Subcutaneous preadipocyte (primary cell): ENCODE measurements around the gene MAU2. TPM values are rescaled to one million over a fixed set of nuclear protein-coding genes. Genes with fewer than 3 reads are reported as not detected.

Experiments used
- total RNA-seq: library from RNA; depleted of rRNA; stranded (reverse); fragments of >200 nt; gene quantifications from 2 replicates; pipeline ENCODE4 v1.2.3, GENCODE V29; 2012

MAU2 gene, protein sequence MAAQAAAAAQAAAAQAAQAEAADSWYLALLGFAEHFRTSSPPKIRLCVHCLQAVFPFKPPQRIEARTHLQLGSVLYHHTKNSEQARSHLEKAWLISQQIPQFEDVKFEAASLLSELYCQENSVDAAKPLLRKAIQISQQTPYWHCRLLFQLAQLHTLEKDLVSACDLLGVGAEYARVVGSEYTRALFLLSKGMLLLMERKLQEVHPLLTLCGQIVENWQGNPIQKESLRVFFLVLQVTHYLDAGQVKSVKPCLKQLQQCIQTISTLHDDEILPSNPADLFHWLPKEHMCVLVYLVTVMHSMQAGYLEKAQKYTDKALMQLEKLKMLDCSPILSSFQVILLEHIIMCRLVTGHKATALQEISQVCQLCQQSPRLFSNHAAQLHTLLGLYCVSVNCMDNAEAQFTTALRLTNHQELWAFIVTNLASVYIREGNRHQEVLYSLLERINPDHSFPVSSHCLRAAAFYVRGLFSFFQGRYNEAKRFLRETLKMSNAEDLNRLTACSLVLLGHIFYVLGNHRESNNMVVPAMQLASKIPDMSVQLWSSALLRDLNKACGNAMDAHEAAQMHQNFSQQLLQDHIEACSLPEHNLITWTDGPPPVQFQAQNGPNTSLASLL
- 33.8 and 39.1 TPM in 2 replicates for total RNA-seq

DNA sequence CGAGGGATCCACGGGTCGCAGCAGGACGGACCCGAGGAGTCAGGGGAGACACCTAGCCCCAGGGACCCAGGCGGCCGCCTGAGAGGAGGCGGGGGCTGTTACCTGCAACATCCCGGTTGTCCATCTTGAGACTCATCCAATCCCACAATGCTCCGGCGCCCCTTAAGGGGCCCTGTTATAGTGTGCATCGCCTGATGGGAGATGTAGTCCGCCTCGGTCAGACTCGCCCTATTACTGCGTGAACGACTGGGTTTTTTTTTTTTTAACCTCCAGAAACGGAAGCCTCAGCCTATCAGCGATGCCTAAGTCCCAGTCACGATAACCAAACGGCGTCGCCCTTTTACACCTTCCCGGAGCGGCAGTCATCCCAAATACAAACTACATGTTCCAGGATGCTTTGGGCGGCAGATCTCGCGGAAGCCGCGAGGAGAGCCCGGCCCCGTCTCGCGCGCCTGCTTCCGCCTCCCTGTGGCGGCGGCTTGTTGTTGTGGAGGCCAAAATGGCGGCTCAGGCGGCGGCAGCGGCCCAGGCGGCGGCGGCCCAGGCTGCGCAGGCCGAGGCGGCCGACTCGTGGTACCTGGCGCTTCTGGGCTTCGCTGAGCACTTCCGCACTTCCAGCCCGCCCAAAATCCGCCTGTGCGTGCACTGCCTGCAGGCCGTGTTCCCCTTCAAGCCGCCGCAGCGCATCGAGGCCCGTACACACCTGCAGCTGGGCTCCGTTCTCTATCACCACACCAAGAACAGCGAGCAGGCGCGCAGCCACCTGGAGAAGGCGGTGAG, at the start of gene MAU2, which contains the start of gene SUGP1:
TSS of gene MAU2 (plus strand) at position 469 of the 780 bp plus-strand sequence. CDS start at position 500, 31 bp downstream.
TSS of gene SUGP1 (minus strand) at position 149 of the 780 bp plus-strand sequence. CDS start at position 136, 13 bp downstream.

DNA sequence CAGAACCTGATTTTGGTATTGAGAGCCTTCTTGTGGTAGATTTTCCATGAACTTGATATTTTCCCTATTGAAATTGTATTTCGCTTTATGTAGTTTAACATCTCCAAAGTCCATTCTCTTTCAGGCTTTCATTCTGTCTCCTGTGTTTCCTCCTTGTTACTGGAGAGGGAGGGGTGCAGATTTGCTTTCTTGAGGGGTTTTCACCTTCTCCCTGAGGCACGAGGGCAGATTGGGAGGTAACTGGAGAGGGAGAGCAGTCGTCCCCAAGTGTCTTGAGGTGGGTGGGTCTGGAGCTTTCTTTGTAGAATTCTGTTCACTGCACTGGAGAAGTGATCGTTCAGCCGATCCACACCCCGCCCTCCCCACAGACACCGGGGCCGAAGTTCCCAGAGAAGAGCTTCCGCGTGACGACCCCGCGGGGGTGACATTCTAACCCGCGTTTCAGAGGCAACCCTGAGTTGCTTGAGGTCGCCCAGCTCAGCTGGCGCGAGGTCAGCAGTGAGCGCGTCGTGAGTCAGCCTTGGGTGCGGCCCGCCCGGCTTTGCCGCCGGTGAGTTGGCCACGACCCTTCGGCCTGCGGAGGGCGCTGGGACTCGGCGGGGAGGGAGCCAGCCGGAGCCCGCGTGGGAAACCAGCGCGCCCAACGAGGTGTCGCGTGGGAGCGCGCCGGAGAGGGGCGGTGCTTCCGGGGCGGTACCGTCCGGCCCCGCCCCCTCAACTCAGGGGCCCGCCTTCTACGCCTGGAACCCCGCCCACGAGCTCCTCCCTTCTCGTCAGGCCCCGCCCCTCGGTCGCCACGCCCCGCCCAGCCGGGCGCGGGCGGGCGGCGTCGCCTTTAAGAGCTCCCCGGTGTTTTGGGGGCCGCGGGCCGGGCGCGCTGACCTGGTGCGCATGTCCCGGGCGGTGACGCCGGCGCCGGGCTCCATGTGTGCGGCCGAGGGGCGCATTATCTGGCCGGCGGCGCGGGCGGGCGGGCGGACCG, 84.5 kb downstream of the MAU2 start, which contains the start of gene GATAD2A:
TSS of gene GATAD2A (plus strand) at position 797 of the 982 bp plus-strand sequence. CDS start 59,671 bp downstream, outside the sequence.

Other genes with a start within 250 kb of the MAU2 start
- 24.8 and 25.0 TPM in 2 replicates for gene TMEM161A, start 182.4 kb upstream of the MAU2 start, total RNA-seq
- gene MEF2B, start 150.6 kb upstream of the MAU2 start, total RNA-seq = not detected in 2 replicates
- 16.5 and 17.0 TPM in 2 replicates for gene BORCS8, start 128.7 kb upstream of the MAU2 start, total RNA-seq
- 49.7 and 50.3 TPM in 2 replicates for gene RFXANK, start 128.6 kb upstream of the MAU2 start, total RNA-seq
- 9.6 TPM in 2 replicates for gene NR2C2AP, start 117.4 kb upstream of the MAU2 start, total RNA-seq
- under 0.01 TPM in 1 of 2 replicates, not detected in the other for gene NCAN, start 108.9 kb upstream of the MAU2 start, total RNA-seq
- gene TM6SF2, start 47.5 kb upstream of the MAU2 start, total RNA-seq = 0.20 TPM in 1 of 2 replicates, not detected in the other
- gene SUGP1, start 320 bp upstream of the MAU2 start, total RNA-seq = 22.8 and 28.5 TPM in 2 replicates
- gene GATAD2A, start 84.8 kb downstream of the MAU2 start, total RNA-seq = 50.0 and 71.4 TPM in 2 replicates
- 2.2 and 2.7 TPM in 2 replicates for gene TSSK6, start 194.7 kb downstream of the MAU2 start, total RNA-seq
- gene NDUFA13, start 195.4 kb downstream of the MAU2 start, total RNA-seq = 140 and 223 TPM in 2 replicates
- under 0.01 and 0.20 TPM in 2 replicates for gene YJEFN3, start 208.1 kb downstream of the MAU2 start, total RNA-seq
- gene CILP2, start 217.4 kb downstream of the MAU2 start, total RNA-seq = 0.78 and 1.1 TPM in 2 replicates